ENCODE data around the gene MAML3.

The MAML3 gene

GRCh38 chr4:139669335-139669734, 484.6 kb downstream of the MAML3 start:
- TF ChIP-seq CTCF (IDR thresholded peaks at IDR 0.05; ENCODE audit: extremely low read depth, missing control alignments) = no peak
- no peak for DNase-seq (ENCODE audit: low spot score)

- DNase-seq (ENCODE audit: low spot score) = no peak
- TF ChIP-seq CTCF (IDR thresholded peaks at IDR 0.05; ENCODE audit: extremely low read depth, missing control alignments) = no peak
These were observed 485.3 kb downstream of the MAML3 start for GRCh38 chr4:139668658-139669201.

GRCh38 chr4:139668036-139668435, 485.9 kb downstream of the MAML3 start:
- DNase-seq (ENCODE audit: low spot score) = no peak
- TF ChIP-seq CTCF (IDR thresholded peaks at IDR 0.05; ENCODE audit: extremely low read depth, missing control alignments) = no peak
